RKO (cell line): Measurements from ENCODE around the gene ACTL6A.
A peak's percentile ranks its signal among the peaks of the same experiment; 100 is the strongest.

ENCODE experiments used
- DNase-seq: peaks from one replicate; pipeline ENCODE4 v3.0.0-alpha.2; 2016; ENCODE audit warnings: low spot score

ACTL6A gene

GRCh38 chr3:179590669-179591068 is 27.9 kb downstream of the ACTL6A start:
- no peak for DNase-seq

GRCh38 chr3:179591313-179591712 is 28.6 kb downstream of the ACTL6A start:
- no peak for DNase-seq

GRCh38 chr3:179599531-179599930 is 36.8 kb downstream of the ACTL6A start:
- no peak for DNase-seq

- peak; percentile 38 for DNase-seq
Observed at GRCh38 chr3:179603321-179603720, 40.6 kb downstream of the ACTL6A start.

GRCh38 chr3:179603831-179604230 is 41.1 kb downstream of the ACTL6A start:
- peak; percentile 44 for DNase-seq

- DNase-seq = peak; percentile 97
Observed at GRCh38 chr3:179604321-179605078, 41.8 kb downstream of the ACTL6A start, which contains the start of the genes MRPL47 and NDUFB5. Gene MRPL47, minus strand, starts transcription at chr3:179604638. Its CDS starts 14 bp downstream, at chr3:179604624. Gene NDUFB5, plus strand, starts transcription at chr3:179604794. Its CDS starts 22 bp downstream, at chr3:179604816.

- DNase-seq = no peak
Observed at GRCh38 chr3:179606534-179607085, 43.9 kb downstream of the ACTL6A start.

- no peak for DNase-seq
Observed at GRCh38 chr3:179608931-179609720, 46.4 kb downstream of the ACTL6A start.

- no peak for DNase-seq
Observed at GRCh38 chr3:179610066-179610465, 47.3 kb downstream of the ACTL6A start.

GRCh38 chr3:179613807-179614206 is 51.1 kb downstream of the ACTL6A start:
- DNase-seq = no peak

GRCh38 chr3:179615458-179616173 is 52.9 kb downstream of the ACTL6A start:
- no peak for DNase-seq

GRCh38 chr3:179622023-179622422 is 59.3 kb downstream of the ACTL6A start:
- DNase-seq = no peak

GRCh38 chr3:179624451-179624850 is 61.7 kb downstream of the ACTL6A start:
- no peak for DNase-seq

- no peak for DNase-seq
Observed at GRCh38 chr3:179630753-179631451, 68.2 kb downstream of the ACTL6A start.
